ENCODE data around the gene TACR1.
"Not testable (repeated sequence)": the region's sequence is repeated elsewhere in the genome, so short reads cannot be mapped to it uniquely, and the experiment has no call there.

TACR1 gene

DNA sequence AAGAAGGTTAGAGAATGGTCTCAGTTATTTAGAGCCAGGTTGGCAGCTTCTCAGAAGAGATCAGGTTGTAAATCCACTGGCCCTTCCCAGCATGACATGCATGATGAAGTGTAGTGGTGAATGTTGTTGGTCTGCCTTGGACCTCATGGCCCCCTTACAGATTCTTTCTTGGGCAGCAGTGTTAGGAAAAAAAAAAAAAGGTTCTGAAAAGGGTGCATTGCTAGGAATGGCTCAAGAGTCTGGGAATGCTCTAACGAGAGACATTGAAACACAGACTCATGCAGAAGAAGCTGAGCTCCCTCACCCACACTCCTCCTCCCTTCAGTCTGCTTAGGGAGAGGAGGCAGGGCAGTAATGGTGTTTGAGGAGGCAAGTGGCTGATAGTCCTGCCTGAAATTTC lies 135.4 kb downstream of the TACR1 start:
- Histone ChIP-seq H3K4me1 (ENCODE audit: control insufficient read depth in 5 of 5, insufficient read depth in 5 of 5, low read length in 5 of 5) (peaks cover 0 to 7% (median 0%) of the 10 kb centered on the region in 5 donors), H3K9me3 (ENCODE audit: control insufficient read depth in 5 of 5, low read length in 5 of 5) (no peaks in the 10 kb centered on the region), H3K9ac (ENCODE audit: low read length in 5 of 5) (no peak overlapping the region), H3K27ac (ENCODE audit: low read depth, low read length) (no peak overlapping the region), H3K36me3 (ENCODE audit: control insufficient read depth in 5 of 5, insufficient read depth in 5 of 5, low read length in 5 of 5) (no peaks in the 10 kb centered on the region), H3K4me3 (ENCODE audit: low read depth in 1 of 5, low read length in 5 of 5) (no peak overlapping the region), H3K27me3 (ENCODE audit: control insufficient read depth in 5 of 5, insufficient read depth in 4 of 5, low read length in 5 of 5) (peaks cover 0 to 2% (median 0%) of the 10 kb centered on the region in 5 donors)

DNA sequence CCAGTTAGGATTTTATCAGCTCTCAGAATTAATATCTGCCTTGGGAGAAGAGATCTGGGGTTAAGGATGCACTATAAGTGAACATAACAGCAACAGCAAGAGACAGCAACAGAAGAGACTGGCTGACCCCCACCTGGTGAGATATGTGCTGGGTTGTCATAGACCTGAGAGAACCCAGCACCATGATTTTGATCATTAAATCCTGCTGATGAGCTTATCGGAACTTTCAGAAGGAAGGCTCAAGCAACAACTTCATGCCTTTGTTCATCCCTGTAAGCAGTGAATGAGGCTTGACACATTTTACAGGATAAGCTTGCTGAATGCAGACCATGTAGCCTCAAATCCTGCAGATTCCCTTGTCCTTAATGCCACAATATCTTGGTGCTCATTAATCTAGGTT lies 140.9 kb downstream of the TACR1 start:
- H3K4me3 ChIP-seq (ENCODE audit: low read depth in 1 of 5, low read length in 5 of 5) = no peak overlapping the region
- no peak overlapping the region for H3K27ac ChIP-seq (ENCODE audit: low read depth, low read length)
- no peak overlapping the region for H3K9ac ChIP-seq (ENCODE audit: low read length in 5 of 5)
- no peaks in the 10 kb centered on the region for H3K9me3 ChIP-seq (ENCODE audit: control insufficient read depth in 5 of 5, low read length in 5 of 5)
- no peaks in the 10 kb centered on the region for H3K36me3 ChIP-seq (ENCODE audit: control insufficient read depth in 5 of 5, insufficient read depth in 5 of 5, low read length in 5 of 5)
- H3K4me1 ChIP-seq (ENCODE audit: control insufficient read depth in 5 of 5, insufficient read depth in 5 of 5, low read length in 5 of 5) = peaks cover 0 to 13% (median 0%) of the 10 kb centered on the region in 5 donors
- peaks cover 0 to 2% (median 0%) of the 10 kb centered on the region in 5 donors for H3K27me3 ChIP-seq (ENCODE audit: control insufficient read depth in 5 of 5, insufficient read depth in 4 of 5, low read length in 5 of 5)

DNA sequence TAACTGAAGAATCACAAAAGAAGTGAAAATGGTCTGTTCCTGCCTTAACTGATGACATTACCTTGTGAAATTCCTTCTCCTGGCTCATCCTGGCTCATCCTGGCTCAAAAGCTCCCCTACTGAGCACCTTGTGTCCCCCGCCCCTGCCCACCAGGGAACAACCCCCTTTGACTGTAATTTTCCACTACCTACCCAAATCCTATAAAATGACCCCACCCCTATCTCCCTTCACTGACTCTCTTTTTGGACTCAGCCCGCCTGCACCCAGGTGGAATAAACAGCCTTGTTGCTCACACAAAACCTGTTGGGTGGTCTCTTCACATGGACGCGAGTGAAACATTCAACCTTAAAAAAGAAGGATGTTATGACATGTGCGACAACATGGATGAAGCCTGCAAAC lies 142.2 kb downstream of the TACR1 start:
- not testable (repeated sequence) for H3K9ac ChIP-seq (ENCODE audit: low read length in 5 of 5); H3K27me3 ChIP-seq (ENCODE audit: control insufficient read depth in 5 of 5, insufficient read depth in 4 of 5, low read length in 5 of 5); H3K36me3 ChIP-seq (ENCODE audit: control insufficient read depth in 5 of 5, insufficient read depth in 5 of 5, low read length in 5 of 5); H3K27ac ChIP-seq (ENCODE audit: low read depth, low read length); H3K9me3 ChIP-seq (ENCODE audit: control insufficient read depth in 5 of 5, low read length in 5 of 5); H3K4me3 ChIP-seq (ENCODE audit: low read depth in 1 of 5, low read length in 5 of 5)
- peaks cover 0 to 13% (median 0%) of the 10 kb centered on the region in 5 donors for H3K4me1 ChIP-seq (ENCODE audit: control insufficient read depth in 5 of 5, insufficient read depth in 5 of 5, low read length in 5 of 5)

DNA sequence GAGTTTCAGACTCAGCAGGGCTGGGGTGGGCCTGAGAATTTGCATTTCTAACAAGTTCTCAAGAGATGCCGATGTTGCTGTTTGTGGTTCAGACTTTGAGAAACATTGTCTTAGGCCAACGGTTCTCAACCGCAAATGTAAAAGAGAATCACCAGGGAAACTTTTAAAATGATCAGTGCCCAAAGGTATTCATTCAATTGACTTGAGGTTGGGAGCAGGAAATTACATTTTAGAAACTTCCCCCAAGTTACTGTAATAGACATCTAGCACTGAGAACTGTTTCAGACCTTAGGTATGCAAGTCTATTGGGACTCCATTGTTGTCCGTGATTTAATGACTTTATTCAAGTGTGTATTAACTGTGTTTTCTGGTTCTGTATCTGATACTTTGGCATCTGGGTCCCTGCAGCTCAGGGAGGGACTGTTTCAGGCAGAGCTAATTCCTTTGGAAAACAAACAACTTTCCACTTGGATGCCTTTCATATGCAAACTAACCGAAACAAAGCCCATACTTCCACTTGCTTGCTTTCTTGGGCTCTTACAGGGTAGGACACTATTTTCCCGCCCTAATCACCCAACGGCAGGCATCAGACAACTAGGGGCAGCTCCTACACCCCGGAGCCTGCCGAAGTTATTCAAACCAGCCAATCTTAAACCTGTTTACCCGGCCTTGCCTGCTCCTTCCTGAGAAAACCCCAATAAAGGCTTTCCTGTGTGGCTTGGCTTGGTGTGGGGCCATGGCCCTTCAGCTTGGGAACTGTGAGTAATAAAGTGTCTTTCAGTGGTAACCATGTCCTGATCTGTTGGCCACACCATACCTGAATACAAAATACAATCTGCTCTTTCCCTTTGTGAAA lies 143.3 kb downstream of the TACR1 start:
- peak overlapping the region; percentile 37 for H3K27ac ChIP-seq (ENCODE audit: low read depth, low read length)

DNA sequence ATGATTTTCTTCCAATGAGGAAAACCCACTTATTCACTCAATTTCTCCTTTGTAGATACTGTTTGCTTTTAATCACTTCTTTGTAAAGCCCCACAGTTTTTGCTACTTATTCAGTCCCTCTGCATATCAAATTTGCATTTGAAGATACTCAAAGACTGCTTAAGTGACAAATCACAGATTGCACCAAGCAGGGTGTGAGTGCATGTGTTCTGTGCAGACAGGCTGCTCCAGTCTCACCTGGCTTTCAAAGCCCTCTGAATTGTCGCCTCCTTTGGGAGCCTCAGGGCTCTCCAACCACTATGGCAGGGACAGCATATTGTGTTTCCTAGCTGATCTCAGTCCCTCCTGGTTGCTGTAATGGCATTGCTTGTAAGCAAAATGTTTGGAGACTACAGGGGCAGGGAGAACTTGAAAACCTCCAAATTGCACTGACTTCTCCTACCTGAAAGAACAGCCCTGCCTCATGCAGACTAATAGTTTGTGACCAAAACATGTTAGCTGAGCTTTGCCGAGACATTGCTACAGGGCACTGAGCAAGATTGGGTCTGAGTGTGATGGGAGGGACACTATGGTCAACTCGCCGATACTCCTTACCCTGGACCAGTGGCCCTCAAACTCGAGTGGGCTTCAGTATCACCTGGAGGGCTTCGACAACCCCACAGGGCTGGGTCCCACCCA lies 144.0 kb downstream of the TACR1 start:
- H3K9ac ChIP-seq (ENCODE audit: low read length in 5 of 5) = no peak overlapping the region
- H3K27ac ChIP-seq (ENCODE audit: low read depth, low read length) = peak overlapping the region; percentile 37
- peaks cover 0 to 2% (median 0%) of the 10 kb centered on the region in 5 donors for H3K27me3 ChIP-seq (ENCODE audit: control insufficient read depth in 5 of 5, insufficient read depth in 4 of 5, low read length in 5 of 5)
- no peaks in the 10 kb centered on the region for H3K36me3 ChIP-seq (ENCODE audit: control insufficient read depth in 5 of 5, insufficient read depth in 5 of 5, low read length in 5 of 5)
- no peak overlapping the region for H3K4me3 ChIP-seq (ENCODE audit: low read depth in 1 of 5, low read length in 5 of 5)
- H3K4me1 ChIP-seq (ENCODE audit: control insufficient read depth in 5 of 5, insufficient read depth in 5 of 5, low read length in 5 of 5) = peaks cover 0 to 17% (median 0%) of the 10 kb centered on the region in 5 donors
- H3K9me3 ChIP-seq (ENCODE audit: control insufficient read depth in 5 of 5, low read length in 5 of 5) = no peaks in the 10 kb centered on the region

More for the DNA sequence above, 143.3 kb downstream of the TACR1 start:
- no peaks in the 10 kb centered on the region for H3K9me3 ChIP-seq (ENCODE audit: control insufficient read depth in 5 of 5, low read length in 5 of 5)
- no peaks in the 10 kb centered on the region for H3K36me3 ChIP-seq (ENCODE audit: control insufficient read depth in 5 of 5, insufficient read depth in 5 of 5, low read length in 5 of 5)
- H3K9ac ChIP-seq (ENCODE audit: low read length in 5 of 5) = peak overlapping the region in 1 of 5 donors; percentile 2
- no peak overlapping the region for H3K4me3 ChIP-seq (ENCODE audit: low read depth in 1 of 5, low read length in 5 of 5)
- peaks cover 0 to 2% (median 0%) of the 10 kb centered on the region in 5 donors for H3K27me3 ChIP-seq (ENCODE audit: control insufficient read depth in 5 of 5, insufficient read depth in 4 of 5, low read length in 5 of 5)
- peaks cover 0 to 17% (median 0%) of the 10 kb centered on the region in 5 donors for H3K4me1 ChIP-seq (ENCODE audit: control insufficient read depth in 5 of 5, insufficient read depth in 5 of 5, low read length in 5 of 5)

DNA sequence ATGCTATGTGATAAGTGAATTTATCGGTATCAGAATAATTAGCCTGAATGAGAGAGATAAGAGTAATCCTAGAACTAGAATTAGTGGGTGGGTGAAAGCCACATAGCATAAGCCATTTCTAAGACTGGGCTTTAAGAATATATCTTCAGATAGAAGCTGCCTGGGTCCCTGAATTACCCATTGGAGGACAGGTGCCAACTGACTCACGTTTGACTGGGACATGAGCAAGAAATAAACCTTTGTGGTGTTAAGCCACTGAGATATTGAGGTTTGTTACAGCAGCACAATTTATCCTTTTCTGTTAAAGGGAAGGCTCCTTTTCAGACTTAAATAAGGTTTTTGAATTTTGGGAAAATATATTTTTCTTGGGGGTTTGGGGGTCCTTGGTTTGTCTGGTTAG lies 145.0 kb downstream of the TACR1 start:
- no peak overlapping the region for H3K27ac ChIP-seq (ENCODE audit: low read depth, low read length)
- H3K4me1 ChIP-seq (ENCODE audit: control insufficient read depth in 5 of 5, insufficient read depth in 5 of 5, low read length in 5 of 5) = peaks cover 0 to 14% (median 0%) of the 10 kb centered on the region in 5 donors

DNA sequence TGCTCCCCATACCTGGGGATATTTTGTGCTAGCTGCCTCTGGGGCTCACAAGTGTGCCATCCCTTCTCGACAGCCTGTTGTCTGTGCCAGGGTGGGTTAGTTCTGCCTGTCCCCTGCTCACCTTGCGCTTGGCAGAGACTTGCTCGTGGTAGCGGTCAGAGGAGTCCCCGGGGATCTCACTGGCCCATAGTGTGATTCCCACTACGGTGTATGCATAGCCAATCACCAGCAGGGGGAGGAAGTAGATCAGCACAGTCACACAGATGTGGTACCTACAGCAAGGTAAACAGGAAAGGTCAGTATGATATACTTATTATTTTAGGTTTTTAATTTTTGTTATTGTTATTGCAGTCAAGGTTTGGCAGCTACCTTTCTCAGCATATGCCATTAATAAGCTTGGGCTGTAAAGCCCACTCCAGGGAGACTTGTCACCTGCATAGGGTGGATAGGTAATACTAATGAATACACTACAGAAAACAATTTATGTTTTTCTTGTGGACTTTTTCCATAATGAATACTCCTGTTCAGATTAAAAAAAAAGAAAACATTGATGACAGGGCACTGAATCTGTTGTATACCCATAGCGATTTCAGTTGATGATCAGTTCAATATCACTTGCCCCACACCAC lies 145.7 kb downstream of the TACR1 start:
- no peak overlapping the region for H3K4me3 ChIP-seq (ENCODE audit: low read depth in 1 of 5, low read length in 5 of 5)
- no peak overlapping the region for H3K9ac ChIP-seq (ENCODE audit: low read length in 5 of 5)
- no peaks in the 10 kb centered on the region for H3K36me3 ChIP-seq (ENCODE audit: control insufficient read depth in 5 of 5, insufficient read depth in 5 of 5, low read length in 5 of 5)
- peaks cover 0 to 14% (median 0%) of the 10 kb centered on the region in 5 donors for H3K4me1 ChIP-seq (ENCODE audit: control insufficient read depth in 5 of 5, insufficient read depth in 5 of 5, low read length in 5 of 5)
- no peaks in the 10 kb centered on the region for H3K27me3 ChIP-seq (ENCODE audit: control insufficient read depth in 5 of 5, insufficient read depth in 4 of 5, low read length in 5 of 5)
- H3K9me3 ChIP-seq (ENCODE audit: control insufficient read depth in 5 of 5, low read length in 5 of 5) = no peaks in the 10 kb centered on the region
- H3K27ac ChIP-seq (ENCODE audit: low read depth, low read length) = no peak overlapping the region

More for the DNA sequence above, 145.0 kb downstream of the TACR1 start:
- Histone ChIP-seq H3K27me3 (ENCODE audit: control insufficient read depth in 5 of 5, insufficient read depth in 4 of 5, low read length in 5 of 5) (peaks cover 0 to under 1% (median 0%) of the 10 kb centered on the region in 5 donors), H3K36me3 (ENCODE audit: control insufficient read depth in 5 of 5, insufficient read depth in 5 of 5, low read length in 5 of 5) (no peaks in the 10 kb centered on the region), H3K4me3 (ENCODE audit: low read depth in 1 of 5, low read length in 5 of 5) (no peak overlapping the region), H3K9me3 (ENCODE audit: control insufficient read depth in 5 of 5, low read length in 5 of 5) (no peaks in the 10 kb centered on the region), H3K9ac (ENCODE audit: low read length in 5 of 5) (no peak overlapping the region)

DNA sequence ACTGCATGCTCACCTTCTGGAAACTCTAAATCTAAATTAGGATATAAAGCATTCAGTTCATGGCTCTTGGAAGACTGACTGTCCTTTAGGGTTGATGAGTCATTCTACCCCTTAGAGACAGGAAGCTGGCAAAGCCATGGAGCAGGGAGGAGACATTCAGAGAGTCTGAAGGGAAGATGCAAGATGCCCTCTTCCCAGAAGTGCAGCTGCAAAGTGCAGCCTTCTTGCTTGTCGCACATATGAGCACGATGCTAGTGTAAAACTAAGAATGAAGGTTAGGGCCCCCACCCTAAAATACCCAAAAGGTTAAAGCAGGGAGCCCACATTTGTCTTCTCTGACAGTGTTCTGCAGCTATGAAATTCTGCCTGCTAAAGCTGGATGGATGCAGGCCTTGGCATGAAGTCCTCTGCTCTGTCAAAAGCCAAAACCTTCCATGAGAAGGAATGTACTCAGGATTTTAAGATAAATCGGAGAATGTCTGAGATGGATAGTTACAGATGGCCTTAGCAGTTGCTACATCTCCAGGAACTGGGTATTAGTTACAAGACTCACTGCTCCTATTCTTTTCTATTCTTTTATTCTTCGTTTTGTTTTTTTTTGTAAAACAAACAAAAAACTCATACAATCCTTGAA lies 151.2 kb downstream of the TACR1 start:
- Histone ChIP-seq H3K27ac (ENCODE audit: low read depth, low read length) (no peak overlapping the region), H3K4me1 (ENCODE audit: control insufficient read depth in 5 of 5, insufficient read depth in 5 of 5, low read length in 5 of 5) (peaks cover 0 to 18% (median 13%) of the 10 kb centered on the region in 5 donors), H3K36me3 (ENCODE audit: control insufficient read depth in 5 of 5, insufficient read depth in 5 of 5, low read length in 5 of 5) (no peaks in the 10 kb centered on the region), H3K9me3 (ENCODE audit: control insufficient read depth in 5 of 5, low read length in 5 of 5) (no peaks in the 10 kb centered on the region), H3K4me3 (ENCODE audit: low read depth in 1 of 5, low read length in 5 of 5) (no peak overlapping the region), H3K9ac (ENCODE audit: low read length in 5 of 5) (no peak overlapping the region), H3K27me3 (ENCODE audit: control insufficient read depth in 5 of 5, insufficient read depth in 4 of 5, low read length in 5 of 5) (no peaks in the 10 kb centered on the region)

DNA sequence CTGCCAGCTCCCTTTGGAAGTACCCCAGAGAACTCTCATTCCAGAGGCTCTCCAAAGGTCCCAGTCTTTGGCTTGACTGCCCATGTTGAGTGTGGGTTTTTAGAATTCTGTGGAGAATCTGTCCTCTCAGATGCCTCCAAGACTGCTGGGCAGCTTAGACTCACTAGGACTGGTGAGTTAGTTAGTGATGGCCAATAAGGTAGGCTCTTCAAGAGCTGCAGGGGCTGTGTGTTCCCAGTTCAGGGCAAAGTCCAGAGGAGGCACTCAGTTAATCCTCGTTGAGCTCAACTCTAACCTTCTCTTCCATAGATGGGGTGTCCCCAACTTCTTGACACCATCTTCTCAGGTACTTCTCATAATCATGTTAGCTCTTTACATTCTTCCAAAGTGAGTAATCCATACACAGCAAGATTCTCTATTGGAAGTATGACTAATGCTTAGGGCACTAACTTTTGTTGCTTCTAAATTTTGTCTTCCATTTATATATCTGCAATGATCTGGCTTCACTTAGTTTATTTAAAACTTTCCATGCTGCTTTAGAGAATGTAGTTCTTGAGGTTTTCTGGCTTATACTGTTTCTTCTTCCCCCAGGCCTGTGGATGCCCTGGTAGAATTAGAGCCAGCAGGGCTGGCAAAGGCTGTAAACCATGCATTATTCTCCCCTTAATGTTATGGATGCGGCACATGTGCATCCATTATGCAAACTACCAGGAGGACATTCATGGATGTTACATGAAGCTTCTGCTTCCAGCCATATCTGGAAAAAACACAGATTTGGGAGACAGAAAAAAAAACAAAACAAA lies 151.9 kb downstream of the TACR1 start:
- no peaks in the 10 kb centered on the region for H3K9me3 ChIP-seq (ENCODE audit: control insufficient read depth in 5 of 5, low read length in 5 of 5)
- H3K4me3 ChIP-seq (ENCODE audit: low read depth in 1 of 5, low read length in 5 of 5) = no peak overlapping the region
- H3K27ac ChIP-seq (ENCODE audit: low read depth, low read length) = no peak overlapping the region
- no peak overlapping the region for H3K9ac ChIP-seq (ENCODE audit: low read length in 5 of 5)
- peaks cover 0 to 24% (median 14%) of the 10 kb centered on the region in 5 donors for H3K4me1 ChIP-seq (ENCODE audit: control insufficient read depth in 5 of 5, insufficient read depth in 5 of 5, low read length in 5 of 5)
- no peaks in the 10 kb centered on the region for H3K36me3 ChIP-seq (ENCODE audit: control insufficient read depth in 5 of 5, insufficient read depth in 5 of 5, low read length in 5 of 5)
- H3K27me3 ChIP-seq (ENCODE audit: control insufficient read depth in 5 of 5, insufficient read depth in 4 of 5, low read length in 5 of 5) = no peaks in the 10 kb centered on the region
